ENCODE results near the gene PROZ. TPM values are rescaled to one million over a fixed set of nuclear protein-coding genes. Genes with fewer than 3 reads are reported as not detected.

Gene PROZ
- total RNA-seq, 1 experiment from 2014 or later, result not detected

GRCh38 chr13:113218586-113218985 lies 60.1 kb downstream of the PROZ start:
- Histone ChIP-seq H4K91ac (ENCODE audit: insufficient read length, low read depth, low read length) (no peak overlapping the region), H2AFZ (ENCODE audit: low read length) (no peak overlapping the region), H4K8ac (replicated peaks; ENCODE audit: insufficient read length, low read depth, low read length) (no peak overlapping the region), H3K79me2 (ENCODE audit: insufficient read depth, low read length) (peaks cover 55% of the 10 kb centered on the region), H2BK12ac (ENCODE audit: insufficient read length, low read depth, low read length) (no peak overlapping the region), H3K4me1 (ENCODE audit: insufficient read depth, low read length) (peaks cover 5% of the 10 kb centered on the region; the same call in 1 of the 2 replicates), H2BK5ac (ENCODE audit: insufficient read length, low read length) (no peak overlapping the region), H3K9ac (ENCODE audit: extremely low read depth, insufficient read length, low read length) (no peak overlapping the region), H4K5ac (ENCODE audit: insufficient read length, low read depth, low read length) (no peak overlapping the region), H3K18ac (ENCODE audit: insufficient read length, low read depth, low read length) (no peak overlapping the region), H2BK20ac (ENCODE audit: low read depth, low read length, poor library complexity, severe bottlenecking) (no peak overlapping the region), H3K23ac (ENCODE audit: insufficient read length, low read depth, low read length) (no peak overlapping the region), H3K27ac (ENCODE audit: insufficient read length, low read depth, low read length) (no peak overlapping the region), H3K56ac (ENCODE audit: insufficient read length, low read depth, low read length) (no peak overlapping the region), H3T11ph (ENCODE audit: low read length) (no peak overlapping the region), H3K14ac (ENCODE audit: insufficient read depth, low read length) (no peak overlapping the region), H3K23me2 (ENCODE audit: insufficient read length, low read depth, low read length, poor library complexity, severe bottlenecking) (no peaks in the 10 kb centered on the region), H3K27me3 (ENCODE audit: insufficient read depth, low read length) (no peaks in the 10 kb centered on the region), H2BK120ac (ENCODE audit: low read depth, low read length, poor library complexity, severe bottlenecking) (no peak overlapping the region), H3K4ac (ENCODE audit: low read depth, low read length) (no peak overlapping the region), H3K4me2 (ENCODE audit: insufficient read depth, insufficient read length, low read length) (no peak overlapping the region), H3K79me1 (ENCODE audit: insufficient read depth, low read depth, low read length, poor library complexity, severe bottlenecking) (peaks cover 4% of the 10 kb centered on the region), H2AK5ac (ENCODE audit: insufficient read length, low read length) (no peak overlapping the region), H4K20me1 (ENCODE audit: control insufficient read depth, insufficient read depth, insufficient read length) (no peaks in the 10 kb centered on the region), H2BK15ac (ENCODE audit: low read depth, low read length) (no peak overlapping the region), H3K9me3 (ENCODE audit: control insufficient read depth, low read depth, low read length) (no peaks in the 10 kb centered on the region)
- WGBS (ENCODE audit: extremely low coverage, insufficient read length, low lambda C conversion rate), result no CpG with 5 or more reads among the region's 3 CpGs
- no peak for DNase-seq
- no peak overlapping the region; a peak in 1 of 7 replicates for H3K27ac Mint-ChIP-seq
- peaks cover 25 to 45% (median 40%) of the 10 kb centered on the region in 3 experiments for H3K36me3 Mint-ChIP-seq (ENCODE audit: insufficient read depth in 1 of 3, low read depth in 3 of 3)
- no peak for TF ChIP-seq CTCF (conservative IDR thresholded peaks at IDR 0.05)
- no peaks in the 10 kb centered on the region for H3K27me3 Mint-ChIP-seq (ENCODE audit: low read depth)
- peaks cover 0 to 2% of the 10 kb centered on the region in 2 experiments; a peak in 3 of 4 replicates for H3K4me1 Mint-ChIP-seq
- H3K9me3 Mint-ChIP-seq, result no peaks in the 10 kb centered on the region
- H3K4me3 Mint-ChIP-seq, result no peak overlapping the region

Data from H9 (cell line).